NCI-H2171 treated with DMSO at 0.1 percent for 48 hours (cell line): ENCODE measurements around the gene HOXD9.
A peak's percentile ranks its signal among the peaks of the same experiment; 100 is the strongest.

ENCODE experiments used
- DNase-seq: peaks from one replicate; lab custom pipeline; 2025; lab: John Stamatoyannopoulos, UW

HOXD9 gene

DNA sequence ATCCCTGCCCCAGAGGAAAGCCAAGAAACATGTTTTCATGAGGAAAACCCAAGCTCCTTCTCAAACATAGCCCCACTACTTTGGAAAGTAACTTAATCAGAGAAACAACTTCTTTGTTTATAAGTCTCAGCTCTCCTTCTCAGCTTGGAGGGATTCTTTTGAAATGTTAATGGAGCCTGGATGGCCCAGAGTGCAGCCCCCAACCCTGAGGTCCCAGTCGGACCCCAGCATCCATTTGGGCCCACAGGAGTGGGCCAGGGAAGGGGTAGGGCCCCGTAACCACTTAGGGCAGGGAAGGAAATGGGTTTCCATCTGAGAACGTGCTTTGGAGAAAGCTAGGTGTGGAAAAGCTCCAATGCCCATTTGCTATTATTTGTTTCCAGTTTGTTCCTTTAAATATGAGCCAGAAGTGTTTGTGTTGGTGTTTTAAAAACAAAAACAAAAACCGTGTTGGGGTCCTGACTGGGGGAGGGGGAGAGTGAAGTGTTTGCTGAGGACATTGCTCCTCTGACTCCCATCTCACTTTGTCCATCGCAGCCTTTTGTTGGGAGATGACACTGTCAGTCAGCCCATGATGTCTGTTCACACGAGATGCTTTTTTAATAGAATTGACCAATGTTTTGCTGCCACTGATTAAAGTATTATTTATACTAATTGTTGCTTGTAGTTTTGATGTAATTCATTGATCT is 33.0 kb downstream of the HOXD9 start:
- DNase-seq: no peak

DNA sequence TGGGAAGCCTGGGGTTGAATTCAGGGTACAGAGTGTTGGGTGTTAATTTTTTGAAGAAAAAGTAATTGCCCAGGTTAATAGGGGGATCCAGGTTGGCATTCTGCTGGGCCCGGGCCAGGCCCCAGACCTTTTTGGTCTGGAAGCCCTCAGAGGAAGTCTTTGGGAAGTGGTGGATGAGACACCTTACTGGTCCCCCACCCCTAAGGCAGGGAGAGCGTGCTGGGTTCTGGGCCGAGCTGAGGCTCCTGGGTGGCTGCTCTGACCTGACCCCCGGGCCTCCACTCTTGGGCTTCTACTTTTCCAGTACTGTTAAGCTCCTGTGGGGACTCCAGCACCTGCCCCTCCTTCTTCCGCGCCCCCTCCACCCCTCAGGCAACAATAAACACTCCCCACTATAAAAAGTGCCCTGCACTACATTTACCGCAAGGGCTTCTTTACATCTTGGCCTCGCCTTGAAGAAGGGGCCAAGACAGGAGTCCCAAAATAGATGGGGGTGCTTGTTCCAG is 33.8 kb downstream of the HOXD9 start:
- DNase-seq: no peak

DNA sequence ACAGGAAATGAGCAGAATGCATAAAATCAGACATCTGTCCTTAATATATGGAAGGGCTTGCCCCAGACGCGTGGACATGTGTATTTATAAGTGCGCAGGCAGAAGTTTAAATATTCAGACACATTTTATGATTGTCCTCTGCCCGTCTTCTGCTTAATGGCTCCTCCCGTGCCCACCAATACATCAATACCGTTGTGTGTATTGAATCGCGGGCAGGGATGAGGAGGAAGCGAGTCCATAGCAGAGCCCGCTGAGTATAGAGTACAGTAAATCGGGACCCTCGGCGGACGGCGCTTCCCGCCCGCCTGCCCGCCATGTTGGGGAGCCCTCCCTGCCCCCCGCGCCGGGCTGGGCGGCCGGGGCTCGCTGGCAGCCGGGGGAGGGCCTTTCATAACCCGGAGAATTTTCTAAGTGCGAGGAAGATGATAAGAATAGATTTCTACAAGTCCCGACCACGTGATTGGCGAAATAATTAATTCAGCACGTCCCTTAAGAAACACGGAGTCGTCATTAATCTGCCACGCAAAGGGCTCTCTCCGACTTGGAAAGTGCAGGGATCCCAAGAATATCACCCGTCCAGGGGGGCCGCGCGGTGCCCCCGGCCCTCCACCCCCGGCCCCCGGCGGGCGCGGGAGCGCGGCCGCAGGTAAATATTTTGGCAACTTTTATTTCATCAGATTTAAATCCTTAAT is 34.4 kb downstream of the HOXD9 start, which contains the start of gene HOXD3:
Gene HOXD3 (plus strand): TSS at position 501 of the 692 bp plus-strand sequence. CDS start 11,808 bp downstream, outside the sequence.
- no peak for DNase-seq

DNA sequence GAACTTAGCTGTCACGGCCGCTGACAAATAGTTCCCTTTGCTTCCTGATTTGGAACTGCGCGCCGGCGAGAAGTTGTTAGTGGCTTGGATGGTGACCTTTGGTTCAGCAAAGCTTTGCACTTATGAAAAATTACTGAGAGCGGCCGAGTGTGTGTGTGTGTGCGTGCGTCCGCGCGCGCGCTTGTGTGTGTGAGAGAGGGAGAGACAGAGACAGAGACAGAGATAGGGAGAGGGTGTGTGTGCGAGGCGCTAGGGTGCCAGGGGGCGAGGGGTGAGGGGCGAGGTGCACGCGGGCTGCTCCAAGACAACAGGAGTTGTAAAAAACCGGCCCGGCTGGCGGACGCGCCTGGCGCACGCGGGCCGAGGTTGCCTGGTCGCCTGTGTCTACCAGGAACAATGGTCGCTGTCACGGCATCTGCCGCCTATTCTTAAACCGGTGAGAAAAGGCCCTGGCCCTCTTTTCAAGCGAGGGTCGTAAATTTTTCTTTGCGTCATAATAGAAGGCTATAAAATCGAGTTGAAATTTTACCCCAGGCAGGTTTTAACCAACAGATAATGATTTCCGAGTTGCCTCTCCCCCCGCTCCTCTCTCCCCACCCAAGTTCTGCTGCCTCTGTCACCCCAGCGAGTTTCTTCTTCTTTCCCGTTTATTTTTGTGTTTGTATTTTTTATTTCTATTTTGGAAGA is 35.1 kb downstream of the HOXD9 start:
- peak; percentile 63 for DNase-seq

DNA sequence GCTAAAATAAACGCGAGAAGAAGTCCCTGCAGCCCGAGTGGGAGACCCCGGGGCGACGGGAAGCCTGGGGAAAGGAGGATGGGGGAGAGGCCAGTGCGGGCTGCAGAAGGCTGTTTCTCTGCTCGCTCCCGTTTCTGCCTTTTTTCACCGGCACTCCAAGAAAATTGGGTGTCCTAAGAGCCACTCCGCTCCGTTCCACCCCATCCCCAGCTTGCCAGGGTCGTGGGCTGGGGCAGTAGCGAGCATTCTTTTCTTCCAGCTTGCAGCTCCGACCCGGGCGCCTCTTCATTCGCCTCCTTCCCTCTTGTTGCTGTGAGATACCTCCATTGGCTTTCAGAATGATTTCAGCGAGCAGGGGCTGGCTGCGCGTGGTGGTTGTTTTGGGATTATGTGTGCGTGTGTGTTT is 35.7 kb downstream of the HOXD9 start:
- peak; percentile 63 for DNase-seq

DNA sequence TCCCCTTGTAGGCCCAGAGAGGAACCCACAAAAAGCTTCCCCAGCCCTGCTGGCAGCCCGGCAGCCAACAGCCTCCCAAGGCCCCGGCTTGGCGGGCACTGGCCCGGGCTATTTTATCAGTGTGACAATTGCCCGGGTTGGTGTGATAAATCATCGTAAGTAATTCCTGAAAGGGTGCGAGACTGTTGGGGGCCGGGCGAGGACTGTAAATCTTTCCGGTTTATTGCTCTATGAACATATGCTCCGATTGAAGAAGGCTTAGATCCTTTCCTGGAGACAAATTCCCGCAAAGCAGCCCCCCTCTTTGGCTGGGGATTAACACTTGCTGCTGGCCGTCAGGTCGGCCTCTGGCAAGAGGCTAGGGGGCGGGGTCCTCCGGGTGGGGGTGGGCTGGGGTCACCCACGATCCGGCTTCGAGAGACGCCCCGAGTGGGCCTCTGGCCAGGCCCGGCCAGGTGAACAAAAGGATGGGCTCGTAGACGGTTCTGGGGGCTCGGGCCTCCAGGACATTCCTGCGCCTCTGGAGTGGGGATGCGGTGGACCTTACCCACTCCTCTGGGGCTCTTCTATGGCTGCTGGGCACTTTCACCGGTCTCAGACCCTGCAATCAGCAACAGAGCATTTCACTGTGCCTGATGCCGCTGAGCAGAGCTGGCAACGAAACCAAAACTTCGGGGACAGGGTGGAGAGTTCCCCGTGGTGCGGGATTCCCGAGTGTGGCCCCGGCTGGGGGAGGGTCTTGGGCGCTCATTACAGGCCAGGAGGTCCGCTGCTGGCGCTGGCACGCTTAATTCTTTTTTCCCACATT is 36.5 kb downstream of the HOXD9 start:
- DNase-seq: no peak

DNA sequence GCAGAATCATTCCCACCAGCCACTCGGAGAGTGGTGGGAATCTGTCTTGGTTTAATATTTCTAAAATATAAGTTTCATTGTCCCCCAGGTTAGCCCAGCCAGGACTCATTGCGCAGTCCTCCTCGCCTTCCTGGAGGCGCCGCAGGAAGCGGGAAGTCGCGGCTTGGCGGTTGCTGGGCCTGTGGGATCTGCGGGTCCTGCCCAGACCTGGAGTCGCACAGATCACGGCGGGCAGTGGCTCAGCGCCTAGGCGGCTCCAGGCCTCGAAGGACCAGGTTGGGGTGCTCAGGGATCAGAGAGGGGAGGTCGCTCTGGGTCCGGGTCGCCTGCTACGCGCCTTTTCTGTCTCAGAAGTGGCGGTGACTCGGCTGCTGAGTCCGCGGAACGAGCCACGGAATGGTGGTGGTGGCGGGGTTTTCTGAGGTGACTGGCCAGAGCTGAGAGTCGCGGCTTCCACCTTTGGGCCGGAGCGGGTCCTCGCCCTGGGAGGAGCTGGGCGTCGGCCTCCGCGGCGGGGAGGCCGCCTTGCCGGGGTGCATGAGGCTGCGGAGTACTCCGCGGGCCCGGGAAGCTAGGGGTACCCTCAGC is 37.2 kb downstream of the HOXD9 start:
- no peak for DNase-seq

DNA sequence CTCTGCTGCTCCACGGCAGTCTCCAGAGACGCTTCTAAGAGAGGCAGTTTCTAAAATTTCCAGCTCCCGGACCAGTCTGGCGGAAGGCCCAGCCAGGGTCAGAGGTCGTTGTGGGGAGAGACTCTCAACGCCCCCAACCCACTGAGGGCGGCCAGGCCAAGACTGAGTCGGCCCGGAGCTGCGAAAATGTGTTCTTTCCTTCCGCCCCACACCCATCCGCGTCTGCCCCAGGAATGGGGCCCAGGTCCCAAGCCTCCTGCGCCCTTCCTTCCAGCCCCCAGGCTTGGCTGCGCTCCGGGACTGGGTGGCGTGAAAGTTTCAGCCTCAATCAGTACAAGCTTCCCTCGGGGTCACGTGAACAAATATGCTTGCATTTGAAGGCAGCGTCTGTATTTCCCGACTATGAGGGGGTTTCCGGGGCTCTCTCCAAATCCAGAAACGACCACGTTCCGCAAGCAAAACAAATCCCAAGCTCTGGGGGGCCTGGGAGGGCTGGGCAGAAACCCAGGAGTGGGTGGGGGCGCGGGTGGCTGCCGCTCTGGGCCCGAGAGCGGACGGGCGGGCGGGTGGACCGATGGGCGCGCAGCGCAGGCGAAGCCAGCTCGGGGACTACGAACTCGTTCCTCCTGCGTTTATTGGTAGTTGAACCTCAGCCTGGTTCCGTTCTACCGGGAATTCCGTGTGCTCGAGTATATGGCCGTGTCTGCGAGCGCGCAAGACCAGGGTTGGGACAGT is 37.9 kb downstream of the HOXD9 start:
- no peak for DNase-seq

DNA sequence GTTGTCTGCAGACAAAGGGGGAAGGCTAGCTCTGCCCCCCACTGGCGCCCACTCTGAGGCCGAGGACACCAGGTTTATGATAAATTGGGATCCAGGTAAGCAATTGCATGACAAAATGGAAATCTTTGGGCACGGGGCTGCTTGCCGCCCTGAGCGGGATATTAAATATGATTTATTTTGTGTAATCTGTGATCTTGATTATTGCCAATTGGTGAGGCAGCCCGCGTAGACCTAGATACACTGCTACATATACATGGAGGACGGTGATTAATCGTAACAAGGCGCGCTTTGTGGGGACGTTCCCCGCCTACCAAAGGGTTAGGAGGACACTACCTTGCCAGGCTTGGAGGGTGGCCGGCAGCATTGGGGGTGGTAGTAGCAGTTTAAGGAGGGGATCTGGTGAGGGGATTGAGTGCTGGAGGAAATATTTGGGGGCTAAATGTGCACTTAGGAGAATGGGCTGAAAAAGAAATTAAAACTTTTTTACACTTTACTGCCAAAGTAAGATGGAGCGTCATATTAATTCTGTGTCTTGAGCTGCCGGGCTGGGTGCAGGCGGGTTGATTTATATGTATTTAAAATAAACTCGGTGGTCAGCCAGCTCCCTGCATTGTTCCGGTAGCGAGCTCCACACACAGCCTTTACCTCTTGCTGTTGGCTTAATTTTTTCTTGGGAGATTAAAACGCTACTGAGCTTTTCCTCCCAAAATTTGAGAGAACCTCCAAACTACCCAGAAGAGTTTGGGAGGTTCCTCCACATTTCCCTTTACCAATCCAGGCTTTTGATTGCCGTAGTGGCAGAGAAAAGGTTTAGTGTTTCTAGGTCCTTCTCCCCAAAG is 38.7 kb downstream of the HOXD9 start:
- DNase-seq: no peak

DNA sequence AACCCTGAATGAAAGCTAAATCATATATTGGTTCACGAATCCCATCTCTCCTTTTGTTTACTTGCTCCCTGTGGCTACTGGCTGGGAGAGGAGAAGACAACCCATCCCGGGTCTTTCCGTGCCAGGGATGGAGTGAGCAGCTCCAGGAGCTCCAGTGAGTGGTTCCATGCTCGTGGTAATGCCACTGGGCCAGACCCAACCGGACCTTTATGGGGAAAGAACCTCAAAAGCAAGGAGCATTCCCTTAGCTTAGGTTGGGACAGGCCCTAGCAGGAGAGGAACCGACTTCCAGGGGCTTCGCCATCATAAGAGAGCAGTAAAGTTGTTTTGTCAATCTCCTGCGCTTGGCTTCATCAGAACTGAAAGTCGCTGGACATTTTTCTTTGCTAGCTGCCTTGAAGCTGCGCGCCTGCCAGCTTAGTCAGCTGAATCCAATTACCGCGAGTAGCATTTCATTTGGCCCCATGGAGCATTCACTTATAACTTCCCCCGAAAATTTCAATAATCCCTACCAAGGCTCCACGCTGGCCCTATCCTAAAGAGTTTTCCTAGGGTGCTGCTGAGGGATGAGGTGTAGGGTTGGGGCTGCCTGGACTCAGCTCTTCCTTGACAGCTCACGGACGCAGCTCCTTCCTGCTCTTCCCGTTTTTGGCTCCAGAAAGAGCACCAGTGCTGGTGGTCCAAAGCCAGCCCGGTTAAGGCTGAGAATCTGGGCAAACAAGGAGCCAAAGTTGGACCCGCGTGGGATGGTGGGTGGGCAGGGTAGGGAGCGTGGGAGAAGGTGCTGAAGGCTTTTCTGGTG is 39.5 kb downstream of the HOXD9 start:
- no peak for DNase-seq

DNA sequence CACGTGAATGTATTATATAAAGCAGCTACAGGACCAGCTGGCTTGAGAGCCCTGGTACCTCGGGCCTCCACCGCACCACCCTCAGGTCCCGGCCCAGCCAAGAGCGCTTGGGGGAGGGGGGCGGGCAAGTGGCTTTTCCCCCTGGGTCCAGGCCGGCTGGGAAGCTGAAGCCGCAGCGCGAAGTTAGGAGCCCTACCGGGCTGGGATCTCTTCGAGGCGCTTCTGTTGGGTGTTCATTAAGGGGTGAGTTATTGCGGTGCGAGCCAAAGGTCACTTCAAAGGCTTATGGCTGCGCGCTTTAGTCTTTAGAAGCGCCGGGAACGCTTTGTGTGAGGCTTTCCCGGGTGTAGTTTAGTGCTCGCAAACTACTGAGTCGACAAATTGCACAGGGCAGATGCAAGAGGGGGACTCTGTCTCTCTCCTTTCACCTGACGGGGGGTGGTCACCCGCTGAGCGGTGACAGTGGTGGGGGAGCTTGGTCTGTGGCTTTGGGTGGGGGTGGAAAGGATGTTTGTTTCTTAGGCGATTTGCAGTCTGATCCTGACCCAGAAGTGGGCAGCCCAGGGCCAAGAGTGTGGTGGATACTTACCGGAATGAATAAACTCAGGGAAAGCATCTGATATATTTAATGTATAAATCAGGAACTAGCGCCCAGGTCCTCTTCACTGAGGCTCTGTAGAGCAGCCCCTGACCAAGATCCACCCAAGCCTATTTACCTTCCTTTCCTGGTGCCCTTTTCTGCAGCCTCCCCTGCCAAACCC is 40.6 kb downstream of the HOXD9 start:
- no peak for DNase-seq

DNA sequence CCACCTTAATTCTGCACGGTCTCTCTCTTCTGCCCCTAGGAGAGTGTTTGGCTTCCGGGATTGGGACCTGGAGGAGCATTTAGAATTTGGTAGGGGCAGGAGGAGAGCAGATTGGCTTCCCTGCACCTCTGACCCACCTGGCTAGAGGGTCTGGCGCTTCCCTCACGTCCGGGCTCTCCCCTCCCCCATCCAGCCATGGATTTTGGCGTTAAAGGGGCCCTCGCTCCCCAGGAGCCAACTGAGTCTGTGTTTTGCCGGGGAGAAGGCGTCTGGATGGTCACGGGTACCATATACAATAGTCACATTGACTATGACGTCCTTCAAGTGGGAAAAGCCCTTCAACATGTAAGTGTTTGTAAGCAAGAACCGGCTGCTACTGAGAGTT is 41.1 kb downstream of the HOXD9 start:
- no peak for DNase-seq

DNA sequence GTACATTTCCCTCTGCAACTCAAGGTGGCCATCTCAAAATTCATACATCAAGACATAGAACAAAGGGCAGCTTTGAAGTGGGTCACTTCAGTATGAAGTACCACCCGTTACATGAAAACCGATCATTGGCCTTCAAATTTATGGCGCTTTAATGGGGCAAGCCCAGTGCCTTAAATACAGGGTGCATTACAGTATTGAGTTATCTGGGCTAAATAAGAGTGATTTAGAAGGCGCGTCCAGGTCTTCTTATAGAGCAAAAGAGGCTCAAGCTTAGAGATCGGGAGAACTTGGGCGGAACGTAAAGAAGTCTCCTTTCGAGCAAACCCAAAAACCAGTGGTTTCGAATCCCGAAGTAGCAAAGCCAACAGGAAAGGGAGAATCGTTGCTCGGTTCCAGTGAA is 41.7 kb downstream of the HOXD9 start:
- DNase-seq: no peak

DNA sequence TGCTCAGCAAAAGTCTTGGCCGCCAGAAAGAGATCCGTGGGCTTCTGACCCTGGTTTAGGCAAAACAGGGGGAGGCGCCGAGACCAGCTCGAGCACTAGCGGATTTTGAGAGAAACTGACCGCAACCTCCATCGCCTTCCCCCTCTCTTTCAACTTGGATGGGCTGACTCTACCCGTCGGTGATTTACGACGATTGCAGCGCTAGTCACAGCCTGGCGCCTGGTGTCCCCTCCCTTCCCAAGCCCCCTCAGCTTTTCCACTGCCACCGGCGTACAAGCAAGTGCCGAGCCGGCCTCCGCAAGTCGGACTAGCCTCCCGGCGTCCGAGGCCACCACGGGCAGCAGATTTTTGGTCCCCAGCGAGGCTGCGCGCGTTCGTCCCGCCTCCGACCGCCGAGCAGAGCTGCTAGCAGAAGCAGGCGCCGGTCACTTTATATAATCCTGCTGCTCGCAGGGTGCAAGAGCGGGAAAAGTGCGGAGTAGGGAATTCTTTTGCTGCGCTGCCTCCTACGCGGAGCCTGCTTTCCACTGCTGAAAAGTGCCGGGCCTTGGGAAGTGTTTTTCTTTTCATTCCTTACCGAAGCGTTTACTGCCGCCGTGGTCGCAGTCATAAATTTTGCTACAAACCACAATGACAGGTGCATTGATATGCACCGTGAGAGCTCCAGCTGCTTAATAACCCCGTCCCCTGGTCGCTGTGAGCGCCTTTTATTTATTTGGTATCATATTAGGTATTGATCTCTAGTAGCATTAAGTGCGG is 42.3 kb downstream of the HOXD9 start:
- DNase-seq: no peak

DNA sequence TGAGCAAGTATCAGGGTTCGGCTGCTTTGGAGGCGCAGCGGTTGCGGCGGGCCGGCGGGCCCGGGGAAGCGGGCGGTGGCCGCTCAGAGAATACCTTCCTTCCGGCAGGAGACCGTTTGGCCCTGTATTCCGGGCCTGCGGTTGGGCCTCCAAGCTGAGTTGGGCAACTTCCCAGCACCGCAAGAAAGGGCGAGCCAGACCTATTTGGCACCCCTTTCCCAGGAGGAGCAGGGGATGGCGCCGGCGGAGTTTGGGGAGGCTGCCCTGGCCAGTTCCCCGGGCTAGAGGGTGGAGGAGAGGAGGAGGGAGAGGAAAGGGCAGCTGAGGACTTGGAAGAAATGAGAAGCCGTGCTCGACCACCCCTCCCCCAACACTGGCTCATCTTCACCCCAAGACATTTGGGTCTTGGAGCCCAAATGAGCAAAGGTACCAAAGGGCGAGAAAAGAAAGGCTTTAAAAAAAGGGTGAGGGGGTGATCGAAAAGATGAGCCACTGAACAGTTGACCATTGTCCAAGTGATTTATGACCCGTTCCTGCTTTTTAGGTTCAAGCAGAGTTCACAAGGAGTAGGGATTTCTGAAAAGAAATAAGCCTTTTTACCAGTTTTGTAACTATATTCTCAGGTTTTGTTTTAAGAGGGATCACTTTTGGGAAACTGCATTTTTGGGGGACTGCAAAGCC is 43.0 kb downstream of the HOXD9 start:
- no peak for DNase-seq

DNA sequence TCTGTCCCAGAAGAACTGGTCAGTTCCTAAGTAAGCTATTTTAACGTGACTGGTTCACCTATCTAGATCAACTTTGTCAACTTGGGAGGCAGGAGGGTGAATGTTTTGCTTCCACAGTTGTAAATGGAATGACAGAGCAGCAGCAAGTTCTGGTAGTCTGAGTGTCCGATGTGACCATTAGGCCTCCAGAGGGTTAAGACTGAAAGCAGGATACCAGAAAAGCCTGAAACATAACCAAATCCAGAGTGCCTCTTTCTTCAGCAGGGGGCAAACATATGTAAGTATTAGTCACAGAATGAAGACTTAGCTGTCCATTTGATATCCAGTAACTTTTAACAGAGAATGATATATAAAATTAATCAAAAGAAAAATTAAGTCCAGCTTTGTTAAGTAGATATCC is 43.8 kb downstream of the HOXD9 start:
- no peak for DNase-seq

DNA sequence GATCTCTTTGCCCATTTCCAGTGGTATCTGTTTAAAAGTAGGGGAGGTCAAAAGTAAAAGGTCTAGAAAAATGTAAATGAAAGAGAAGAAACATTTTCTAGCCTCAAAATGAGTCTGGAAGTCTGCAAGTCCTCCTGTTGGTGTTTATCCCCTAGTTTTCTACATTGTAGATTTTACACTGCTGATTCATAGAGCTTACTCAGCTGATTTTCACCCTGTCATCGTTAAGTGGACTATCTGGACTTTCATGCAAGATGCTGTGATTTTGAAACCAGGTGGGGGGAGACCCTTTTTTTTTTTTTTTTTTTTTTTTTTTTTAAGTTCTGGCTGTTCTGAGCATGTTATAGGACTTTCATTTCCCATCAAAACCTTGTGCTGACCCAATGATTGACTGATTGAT is 44.9 kb downstream of the HOXD9 start:
- DNase-seq: no peak
